ENCODE measurements around the gene DAB2IP.

The DAB2IP gene

DNA sequence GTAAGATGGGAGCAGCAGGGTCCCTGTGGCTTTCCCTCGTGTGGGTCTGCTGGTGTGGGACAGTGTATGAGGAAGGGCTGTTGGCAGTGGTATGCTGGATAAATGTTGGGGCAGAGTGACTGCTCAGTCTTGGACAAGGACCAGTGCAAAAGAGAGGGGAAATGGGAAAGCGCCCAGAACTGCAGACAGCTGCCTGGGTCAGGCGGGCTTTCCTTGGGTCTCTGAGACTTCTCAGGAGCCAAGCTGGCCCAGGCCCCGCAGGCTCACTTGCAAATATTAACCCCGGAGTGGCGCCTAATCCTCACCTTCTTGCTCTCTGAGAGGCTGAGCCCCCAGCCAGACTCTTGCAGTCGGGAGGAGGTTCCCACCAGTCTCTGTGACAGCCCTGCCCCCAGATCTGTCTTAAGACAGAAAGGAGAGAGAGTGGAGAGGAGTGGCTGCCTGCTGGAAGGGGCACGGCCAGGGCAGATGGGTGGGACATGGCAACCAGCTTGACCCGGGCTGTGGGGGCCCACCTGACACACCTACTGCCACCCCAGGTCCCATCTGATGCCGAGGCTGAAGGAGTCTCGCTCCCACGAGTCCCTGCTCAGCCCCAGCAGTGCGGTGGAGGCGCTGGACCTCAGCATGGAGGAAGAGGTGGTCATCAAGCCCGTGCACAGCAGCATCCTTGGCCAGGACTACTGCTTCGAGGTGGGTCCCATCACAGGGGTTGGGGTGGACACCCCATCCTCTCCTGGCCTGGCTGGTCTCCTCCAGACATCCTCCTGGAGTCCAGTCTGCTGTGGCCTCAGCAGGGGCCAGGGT is 105.2 kb downstream of the DAB2IP start:
- TF ChIP-seq, protein P1, sequence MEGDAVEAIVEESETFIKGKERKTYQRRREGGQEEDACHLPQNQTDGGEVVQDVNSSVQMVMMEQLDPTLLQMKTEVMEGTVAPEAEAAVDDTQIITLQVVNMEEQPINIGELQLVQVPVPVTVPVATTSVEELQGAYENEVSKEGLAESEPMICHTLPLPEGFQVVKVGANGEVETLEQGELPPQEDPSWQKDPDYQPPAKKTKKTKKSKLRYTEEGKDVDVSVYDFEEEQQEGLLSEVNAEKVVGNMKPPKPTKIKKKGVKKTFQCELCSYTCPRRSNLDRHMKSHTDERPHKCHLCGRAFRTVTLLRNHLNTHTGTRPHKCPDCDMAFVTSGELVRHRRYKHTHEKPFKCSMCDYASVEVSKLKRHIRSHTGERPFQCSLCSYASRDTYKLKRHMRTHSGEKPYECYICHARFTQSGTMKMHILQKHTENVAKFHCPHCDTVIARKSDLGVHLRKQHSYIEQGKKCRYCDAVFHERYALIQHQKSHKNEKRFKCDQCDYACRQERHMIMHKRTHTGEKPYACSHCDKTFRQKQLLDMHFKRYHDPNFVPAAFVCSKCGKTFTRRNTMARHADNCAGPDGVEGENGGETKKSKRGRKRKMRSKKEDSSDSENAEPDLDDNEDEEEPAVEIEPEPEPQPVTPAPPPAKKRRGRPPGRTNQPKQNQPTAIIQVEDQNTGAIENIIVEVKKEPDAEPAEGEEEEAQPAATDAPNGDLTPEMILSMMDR (IDR thresholded peaks at IDR 0.05; ENCODE audit: borderline replicate concordance, control extremely low read depth, extremely low read depth, insufficient read depth, missing control alignments), result no peak
- in situ Hi-C loops (cut with MboI; ENCODE audit: low sequenced_read_pairs, unreplicated experiment), result no loop called here
- no peak for DNase-seq (ENCODE audit: low spot score)

DNA sequence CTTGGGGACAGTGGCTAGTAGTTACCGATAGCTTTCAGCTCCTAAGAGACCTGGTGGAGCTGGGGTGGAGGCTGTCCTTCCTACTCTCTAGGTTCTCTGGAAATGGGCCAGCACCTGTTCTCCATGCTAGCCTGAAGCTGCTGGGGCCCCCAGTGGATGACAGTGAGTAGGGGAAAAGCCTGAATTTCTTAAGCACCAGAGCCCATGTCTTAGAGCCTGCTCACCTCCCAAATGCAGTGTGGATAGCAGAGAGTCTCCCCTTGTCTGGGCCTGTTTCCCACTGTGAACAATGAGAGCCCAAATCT is 105.8 kb downstream of the DAB2IP start:
- TF ChIP-seq, protein P1 (IDR thresholded peaks at IDR 0.05; ENCODE audit: borderline replicate concordance, control extremely low read depth, extremely low read depth, insufficient read depth, missing control alignments), result no peak
- in situ Hi-C loops (cut with MboI; ENCODE audit: low sequenced_read_pairs, unreplicated experiment), result no loop called here
- no peak for DNase-seq (ENCODE audit: low spot score)

DNA sequence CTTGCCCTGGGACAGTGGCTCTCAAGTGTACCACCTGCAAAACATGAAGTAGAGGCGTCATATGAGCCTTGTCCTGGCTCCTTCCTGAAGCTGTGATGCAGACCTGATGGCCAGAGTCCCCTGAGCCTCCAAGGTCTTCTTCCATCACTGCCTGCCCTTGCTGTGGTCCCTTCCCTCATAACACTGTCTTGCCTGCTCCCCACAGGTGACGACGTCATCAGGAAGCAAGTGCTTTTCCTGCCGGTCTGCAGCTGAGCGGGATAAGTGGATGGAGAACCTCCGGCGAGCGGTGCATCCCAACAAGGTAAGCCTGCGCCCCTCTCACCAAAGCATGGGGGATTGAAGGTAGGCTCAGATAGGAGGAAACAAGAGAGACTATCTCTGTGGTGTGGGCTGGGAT is 107.3 kb downstream of the DAB2IP start:
- TF ChIP-seq, protein P1 (IDR thresholded peaks at IDR 0.05; ENCODE audit: borderline replicate concordance, control extremely low read depth, extremely low read depth, insufficient read depth, missing control alignments), result no peak
- in situ Hi-C loops (cut with MboI; ENCODE audit: low sequenced_read_pairs, unreplicated experiment), result no loop called here
- DNase-seq (ENCODE audit: low spot score), result no peak

DNA sequence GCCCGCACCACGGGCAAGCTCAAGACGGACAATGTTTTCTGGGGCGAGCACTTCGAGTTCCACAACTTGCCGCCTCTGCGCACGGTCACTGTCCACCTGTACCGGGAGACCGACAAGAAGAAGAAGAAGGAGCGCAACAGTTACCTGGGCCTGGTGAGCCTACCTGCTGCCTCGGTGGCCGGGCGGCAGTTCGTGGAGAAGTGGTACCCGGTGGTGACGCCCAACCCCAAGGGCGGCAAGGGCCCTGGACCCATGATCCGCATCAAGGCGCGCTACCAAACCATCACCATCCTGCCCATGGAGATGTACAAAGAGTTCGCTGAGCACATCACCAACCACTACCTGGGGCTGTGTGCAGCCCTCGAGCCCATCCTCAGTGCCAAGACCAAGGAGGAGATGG is 108.6 kb downstream of the DAB2IP start:
- in situ Hi-C loops (cut with MboI; ENCODE audit: low sequenced_read_pairs, unreplicated experiment), result no loop called here
- TF ChIP-seq, protein P1 (IDR thresholded peaks at IDR 0.05; ENCODE audit: borderline replicate concordance, control extremely low read depth, extremely low read depth, insufficient read depth, missing control alignments), result no peak
- no peak for DNase-seq (ENCODE audit: low spot score)

DNA sequence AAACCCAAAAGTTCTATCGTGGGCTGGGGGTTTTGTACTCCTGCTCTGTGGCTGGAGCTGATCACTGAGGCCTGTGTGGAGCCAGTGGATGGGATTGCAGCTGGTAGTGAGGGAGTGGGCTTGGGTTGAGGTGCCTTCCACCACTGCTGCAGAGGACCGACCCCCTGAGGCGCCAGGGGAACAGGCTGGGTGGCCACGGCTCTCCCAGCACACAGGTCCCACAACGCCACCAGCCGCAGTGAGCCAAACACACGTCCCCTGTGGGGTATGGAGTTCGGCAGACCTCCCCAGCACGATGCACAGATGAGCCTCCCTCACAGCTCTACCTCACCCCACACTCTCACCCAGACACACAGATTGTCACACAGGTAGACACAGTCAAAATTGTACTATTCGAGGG is 109.1 kb downstream of the DAB2IP start:
- TF ChIP-seq, protein P1 (IDR thresholded peaks at IDR 0.05; ENCODE audit: borderline replicate concordance, control extremely low read depth, extremely low read depth, insufficient read depth, missing control alignments), result no peak
- in situ Hi-C loops (cut with MboI; ENCODE audit: low sequenced_read_pairs, unreplicated experiment), result no loop called here
- DNase-seq (ENCODE audit: low spot score), result no peak

DNA sequence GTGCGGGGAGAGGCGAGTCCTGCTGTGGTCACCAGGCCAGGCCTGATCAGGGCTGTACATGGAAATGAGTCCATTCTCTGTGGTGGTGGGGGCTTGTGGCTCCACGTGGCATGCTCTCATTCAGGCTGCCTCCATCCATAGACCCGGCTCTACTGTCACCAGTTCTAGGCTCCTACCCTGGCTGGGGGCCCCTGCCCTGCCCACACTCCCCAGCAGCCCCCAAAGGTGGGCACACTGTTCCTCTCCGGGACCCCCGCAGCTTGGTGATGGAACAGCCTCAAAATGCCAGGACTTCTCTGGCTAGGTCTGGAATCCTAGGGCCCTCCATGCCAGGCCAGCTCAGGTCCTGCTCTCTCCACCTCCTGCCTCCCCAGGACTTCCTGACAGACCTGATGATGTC is 111.7 kb downstream of the DAB2IP start:
- TF ChIP-seq, protein P1 (IDR thresholded peaks at IDR 0.05; ENCODE audit: borderline replicate concordance, control extremely low read depth, extremely low read depth, insufficient read depth, missing control alignments), result no peak
- in situ Hi-C loops (cut with MboI; ENCODE audit: low sequenced_read_pairs, unreplicated experiment), result no loop called here
- DNase-seq (ENCODE audit: low spot score), result no peak

All from GM13976 (cell line).